Mononuclear cell (primary cell): Measurements from ENCODE around the gene PPP1R27. TPM values are rescaled to one million over a fixed set of nuclear protein-coding genes. Genes with fewer than 3 reads are reported as not detected.
"Not testable (repeated sequence)": the region's sequence is repeated elsewhere in the genome, so short reads cannot be mapped to it uniquely, and the experiment has no call there.

Experiments used
- H3K27me3 ChIP-seq: 2 replicates; pipeline ENCODE4 v1.6.0; 2011; ENCODE audit warnings: low read length, control low read depth; ENCODE audit not compliant: insufficient read depth
- H3K4me1 ChIP-seq: 2 replicates; pipeline ENCODE4 v1.5.1; 2011; ENCODE audit warnings: mild to moderate bottlenecking, low read length, control low read depth; ENCODE audit not compliant: insufficient read depth
- H3K4me3 ChIP-seq: 2 replicates; pipeline ENCODE4 v1.5.1; 2011; ENCODE audit warnings: mild to moderate bottlenecking, low read length, moderate library complexity
- H3K9me3 ChIP-seq: 2 replicates; pipeline ENCODE4 v1.5.1; 2011; ENCODE audit warnings: low read depth, mild to moderate bottlenecking, control low read depth, low read length
- total RNA-seq: library from RNA; depleted of rRNA; stranded (reverse); fragments of >200 nt; gene quantifications from one replicate; pipeline ENCODE4 v1.2.3, GENCODE V29; 2012

Gene PPP1R27
- total RNA-seq, 1 donor: not detected

DNA sequence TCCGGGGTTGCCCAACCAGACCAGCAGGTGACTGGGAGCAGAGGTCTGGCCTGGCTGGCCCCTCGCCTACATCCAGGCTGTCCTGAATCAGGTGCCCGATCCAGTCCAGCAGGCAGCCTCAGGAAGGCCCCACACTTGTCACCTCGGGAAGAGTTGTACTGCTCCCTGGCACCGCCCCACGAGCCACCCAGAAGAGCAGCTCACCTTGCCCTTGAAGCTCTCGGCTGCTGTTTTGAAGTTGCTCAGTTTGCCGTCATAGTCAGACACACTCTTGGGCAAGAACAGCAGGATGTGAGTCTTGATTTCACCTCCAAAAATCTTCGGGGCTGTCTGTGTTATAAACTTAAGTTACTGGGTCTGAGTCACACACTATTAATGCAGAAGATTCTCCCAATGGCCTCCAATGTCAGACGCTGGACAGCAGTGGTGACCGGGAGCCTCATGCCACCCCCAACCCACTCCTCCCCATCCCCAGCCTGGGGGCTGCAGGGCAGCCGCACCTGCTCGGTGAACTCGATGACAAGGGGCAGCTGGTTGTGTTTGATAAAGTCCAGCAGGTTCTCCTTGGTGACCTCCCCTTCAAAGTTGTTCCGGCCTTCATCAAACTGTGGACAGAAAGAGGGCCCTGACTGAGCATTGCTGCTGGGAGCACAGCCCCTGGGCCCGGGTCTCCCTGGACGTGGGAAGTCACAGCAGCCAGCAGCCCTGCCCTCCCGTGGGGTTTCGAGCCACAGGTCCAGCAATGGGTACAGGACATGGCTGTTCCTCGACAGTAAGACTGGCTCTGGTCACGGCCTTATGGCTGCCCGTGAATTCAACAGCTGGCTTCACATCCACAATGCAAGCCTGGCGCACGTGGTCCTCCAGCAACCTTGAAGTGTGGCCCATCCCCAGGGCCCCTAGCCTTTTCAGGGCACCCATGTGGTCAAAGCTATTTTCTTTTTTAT is 12.2 kb upstream of the PPP1R27 start:
- Histone ChIP-seq H3K27me3 (no peaks in the 10 kb centered on the region), H3K4me1 (no peaks in the 10 kb centered on the region), H3K9me3 (no peaks in the 10 kb centered on the region), H3K4me3 (no peak overlapping the region)

DNA sequence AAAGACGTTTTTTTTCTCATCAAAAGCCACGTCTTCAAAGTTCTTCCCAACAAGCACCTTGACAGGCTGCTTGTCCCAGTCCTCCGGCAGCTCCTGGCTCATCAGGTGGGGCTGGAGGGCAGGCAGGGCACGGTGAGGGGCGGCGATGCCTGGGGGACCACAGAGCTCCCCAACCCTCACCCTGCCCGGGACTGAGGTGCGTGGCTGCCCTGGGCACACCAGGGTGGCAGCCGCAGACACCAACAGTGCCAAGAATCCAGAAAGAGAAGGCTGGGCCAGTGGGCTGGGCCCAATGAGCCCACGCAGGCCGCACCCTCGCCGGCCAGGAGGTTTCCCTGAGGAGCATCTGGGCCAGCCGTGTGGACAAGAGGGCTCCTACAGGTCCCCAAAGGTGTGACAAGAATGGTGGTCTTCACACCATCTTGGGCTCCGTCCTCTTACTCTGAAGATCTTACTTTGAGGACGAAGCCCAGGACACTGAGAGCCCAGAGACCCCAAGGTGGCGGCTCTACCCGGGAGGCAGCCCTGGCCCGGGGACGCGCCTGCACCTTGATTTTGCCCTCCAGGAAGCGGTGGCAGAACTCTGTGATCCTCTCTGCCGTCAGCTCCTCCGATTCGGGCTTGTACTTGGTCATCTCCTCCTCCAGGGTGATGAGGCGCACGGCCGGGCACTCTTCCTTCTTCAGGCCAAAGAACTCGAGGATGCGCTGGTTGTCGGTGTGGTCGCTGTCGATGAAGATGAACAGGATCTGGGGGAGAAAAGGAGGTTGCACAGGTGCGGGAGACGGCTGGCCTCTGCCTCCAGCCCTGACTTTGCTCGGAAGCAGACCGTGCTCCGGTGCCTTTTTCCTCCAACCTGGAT is 11.3 kb upstream of the PPP1R27 start:
- Histone ChIP-seq H3K27me3 (no peaks in the 10 kb centered on the region), H3K4me1 (peaks cover 2% of the 10 kb centered on the region), H3K9me3 (no peaks in the 10 kb centered on the region), H3K4me3 (no peak overlapping the region)

- H3K9me3 ChIP-seq: no peaks in the 10 kb centered on the region
- H3K4me3 ChIP-seq: no peak overlapping the region
- H3K4me1 ChIP-seq: peaks cover 8% of the 10 kb centered on the region
- no peaks in the 10 kb centered on the region for H3K27me3 ChIP-seq
These were observed 10.5 kb upstream of the PPP1R27 start for GRCh38 chr17:81845361-81845760.

DNA sequence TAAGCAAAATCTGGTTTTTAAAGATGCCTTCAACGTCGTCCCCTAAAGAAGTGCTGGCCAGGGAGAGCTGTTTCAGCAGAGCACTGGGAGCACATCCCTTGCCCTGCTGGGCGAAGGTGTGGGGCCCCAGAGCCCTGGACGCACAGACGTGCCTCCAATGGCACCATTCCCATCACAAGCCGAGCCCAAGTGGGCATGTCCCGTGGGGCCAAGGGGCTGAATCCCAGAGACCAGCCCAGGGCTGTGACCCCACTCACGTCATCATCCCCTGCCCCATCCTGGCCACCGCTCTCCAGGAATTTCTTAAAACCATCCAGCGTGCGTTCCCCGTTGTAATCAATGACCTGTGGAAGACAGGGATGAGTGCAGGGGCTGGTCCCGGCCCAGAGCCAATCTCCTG is 10.0 kb upstream of the PPP1R27 start:
- no peaks in the 10 kb centered on the region for H3K27me3 ChIP-seq
- H3K9me3 ChIP-seq: no peaks in the 10 kb centered on the region
- H3K4me1 ChIP-seq: peaks cover 8% of the 10 kb centered on the region
- no peak overlapping the region for H3K4me3 ChIP-seq

- Histone ChIP-seq H3K9me3 (no peaks in the 10 kb centered on the region), H3K4me3 (no peak overlapping the region), H3K27me3 (no peaks in the 10 kb centered on the region), H3K4me1 (peaks cover 8% of the 10 kb centered on the region)
These were observed 9.5 kb upstream of the PPP1R27 start for GRCh38 chr17:81844327-81844851.

GRCh38 chr17:81843713-81844326 is 9.0 kb upstream of the PPP1R27 start:
- no peaks in the 10 kb centered on the region for H3K9me3 ChIP-seq
- H3K4me1 ChIP-seq: peaks cover 12% of the 10 kb centered on the region
- no peak overlapping the region for H3K4me3 ChIP-seq
- no peaks in the 10 kb centered on the region for H3K27me3 ChIP-seq

DNA sequence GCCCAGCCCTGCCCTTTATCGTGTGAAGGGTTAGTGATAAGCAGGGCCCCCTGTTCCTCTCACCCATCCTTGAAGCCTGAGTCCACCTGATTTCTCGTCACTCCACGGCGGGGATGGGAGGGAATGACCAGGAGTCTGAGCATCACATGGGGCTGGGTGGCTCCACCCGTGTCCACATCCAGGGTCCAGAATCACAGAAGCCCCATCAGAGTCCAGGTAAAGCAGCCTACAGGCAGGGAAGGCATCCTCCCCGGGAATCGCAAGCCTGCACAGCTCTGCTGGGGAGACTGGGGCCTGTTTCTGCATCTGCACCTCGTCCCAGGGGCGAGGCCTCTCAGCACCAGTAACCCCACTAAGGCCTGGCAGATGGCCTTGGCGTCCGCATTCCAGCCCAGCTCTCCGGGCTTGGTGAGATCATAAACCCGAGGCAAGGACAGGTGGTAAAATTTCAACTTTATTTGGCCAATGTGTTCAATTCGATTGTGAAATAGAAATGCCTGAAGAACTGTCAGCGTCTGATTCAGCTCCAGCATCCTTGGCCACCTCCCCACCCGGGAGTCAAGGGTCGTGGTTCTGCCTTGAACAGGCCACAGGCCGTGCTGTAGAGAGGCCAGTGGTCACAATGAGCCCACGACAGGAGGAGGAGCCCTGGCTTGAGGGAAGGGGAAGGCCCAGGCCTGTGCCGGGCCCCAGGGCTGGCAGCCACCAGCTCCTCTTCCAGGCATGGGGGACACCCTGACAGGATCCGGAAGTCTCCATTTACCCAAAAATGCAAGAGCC is 8.1 kb upstream of the PPP1R27 start:
- Histone ChIP-seq H3K27me3 (no peaks in the 10 kb centered on the region), H3K4me3 (no peak overlapping the region), H3K4me1 (peaks cover 18% of the 10 kb centered on the region), H3K9me3 (no peaks in the 10 kb centered on the region)

- peaks cover 20% of the 10 kb centered on the region for H3K4me1 ChIP-seq
- no peaks in the 10 kb centered on the region for H3K27me3 ChIP-seq
- no peak overlapping the region for H3K4me3 ChIP-seq
- H3K9me3 ChIP-seq: no peaks in the 10 kb centered on the region
These were observed 7.5 kb upstream of the PPP1R27 start for GRCh38 chr17:81842378-81842724.

GRCh38 chr17:81841866-81842265 is 7.0 kb upstream of the PPP1R27 start:
- Histone ChIP-seq H3K4me3 (no peak overlapping the region), H3K9me3 (no peaks in the 10 kb centered on the region), H3K4me1 (peaks cover 20% of the 10 kb centered on the region), H3K27me3 (no peaks in the 10 kb centered on the region)

GRCh38 chr17:81840826-81841778 is 6.3 kb upstream of the PPP1R27 start:
- no peaks in the 10 kb centered on the region for H3K9me3 ChIP-seq
- peaks cover 25% of the 10 kb centered on the region for H3K4me1 ChIP-seq
- no peak overlapping the region for H3K4me3 ChIP-seq
- H3K27me3 ChIP-seq: no peaks in the 10 kb centered on the region

DNA sequence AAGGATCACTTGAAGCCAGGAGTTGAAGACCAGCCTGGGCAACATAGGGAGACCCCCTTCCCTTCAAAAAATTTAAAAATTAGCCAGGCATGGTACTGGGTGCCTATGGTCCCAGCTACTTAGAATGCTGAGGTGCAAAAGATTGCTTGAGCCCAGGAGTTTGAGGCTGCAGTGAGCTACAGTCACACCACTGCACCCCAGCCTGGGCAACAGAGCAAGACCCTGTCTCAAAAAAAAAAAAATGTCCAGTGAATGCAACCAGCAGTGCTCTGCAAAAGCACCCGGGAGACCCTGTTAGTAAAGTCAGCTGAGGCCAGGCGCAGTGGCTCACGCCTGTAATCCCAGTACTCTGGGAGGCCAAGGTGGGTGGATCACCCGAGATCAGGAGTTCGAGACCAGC is 5.2 kb upstream of the PPP1R27 start:
- H3K4me3 ChIP-seq, H3K27me3 ChIP-seq, H3K9me3 ChIP-seq: not testable (repeated sequence)
- H3K4me1 ChIP-seq: peaks cover 25% of the 10 kb centered on the region

GRCh38 chr17:81839301-81839700 is 4.5 kb upstream of the PPP1R27 start:
- H3K4me3 ChIP-seq: no peak overlapping the region
- no peaks in the 10 kb centered on the region for H3K27me3 ChIP-seq
- H3K9me3 ChIP-seq: no peaks in the 10 kb centered on the region
- peaks cover 25% of the 10 kb centered on the region for H3K4me1 ChIP-seq

- H3K4me1 ChIP-seq: peaks cover 30% of the 10 kb centered on the region
- no peak overlapping the region for H3K4me3 ChIP-seq
- no peaks in the 10 kb centered on the region for H3K27me3 ChIP-seq
- H3K9me3 ChIP-seq: no peaks in the 10 kb centered on the region
These were observed 4.0 kb upstream of the PPP1R27 start for GRCh38 chr17:81838753-81839255.
